ENCODE results near the gene FOXD1. TPM values are rescaled to one million over a fixed set of nuclear protein-coding genes. Genes with fewer than 3 reads are reported as not detected.

FOXD1 gene
- total and polyA plus RNA-seq, 2 donors (not counting 3 experiments of a cell fraction or from before 2014, with no cell fraction given) = 0.06 to 0.20 TPM

- no peak for DNase-seq (ENCODE audit: low read depth, low spot score)
- H4K20me1 ChIP-seq (replicated peaks; ENCODE audit: control insufficient read depth, extremely low read depth, insufficient read depth, low read length) = no peaks in the 10 kb centered on the region
- no TSS peak for BruUV-seq (replicated peaks)
- no peaks in the 10 kb centered on the region for H3K4me1 ChIP-seq (ENCODE audit: control insufficient read depth, extremely low read depth, insufficient read depth, low read length)
- dilution Hi-C loops (cut with MboI; ENCODE audit: extremely low pct_ligation_motif_present, low sequenced_read_pairs) = no loop called here
- H3K27ac ChIP-seq (ENCODE audit: insufficient read depth, low read depth, low read length) = no peak overlapping the region
- no peak overlapping the region for H2AFZ ChIP-seq (ENCODE audit: low read depth, low read length)
- H3K4me3 ChIP-seq (replicated peaks in 1 of 3; ENCODE audit: insufficient read depth in 1 of 3, low read depth in 1 of 3, low read length in 3 of 3) = no peak overlapping the region
- peaks cover 68 to 88% of the 10 kb centered on the region in 2 experiments for H3K27me3 ChIP-seq (ENCODE audit: control insufficient read depth in 2 of 2, insufficient read depth in 2 of 2, low read length in 2 of 2)
- H3K9me1 ChIP-seq (replicated peaks; ENCODE audit: control insufficient read depth, extremely low read depth, insufficient read depth, low read length) = no peaks in the 10 kb centered on the region
- TF ChIP-seq JUN (IDR thresholded peaks at IDR 0.05; ENCODE audit: borderline replicate concordance, insufficient read depth, insufficient read length, low read depth) (no peak), GATA2 (IDR thresholded peaks at IDR 0.05; ENCODE audit: insufficient read depth, insufficient read length, low read depth, low read length) (no peak), EZH2 (IDR thresholded peaks at IDR 0.05; ENCODE audit: borderline replicate concordance, low read depth, low read length, severe bottlenecking) (no peak), MAX (IDR thresholded peaks at IDR 0.05; ENCODE audit: insufficient read depth, insufficient read length) (no peak), MYC (IDR thresholded peaks at IDR 0.05; ENCODE audit: low read depth, low read length) (no peak), POLR2AphosphoS5 (IDR thresholded peaks at IDR 0.05; ENCODE audit: insufficient read depth, low read depth, low read length) (no peak), POLR2A (IDR thresholded peaks at IDR 0.05; ENCODE audit: low read depth, low read length) (no peak), CTCF (IDR thresholded peaks at IDR 0.05; ENCODE audit: extremely low read depth in 1 of 2, insufficient read depth in 1 of 2, low read depth in 1 of 2, low read length in 2 of 2) (no peak), FOS (IDR thresholded peaks at IDR 0.05; ENCODE audit: borderline replicate concordance, insufficient read depth, low read length) (no peak)
- no peaks in the 10 kb centered on the region for H3K9me3 ChIP-seq (replicated peaks; ENCODE audit: control insufficient read depth, insufficient read depth, low read length)
- intact Hi-C loops (cut with micrococcal nuclease) = no loop called here
- FAIRE-seq = no peak
- H3K4me2 ChIP-seq (ENCODE audit: insufficient read depth, low read length) = no peak overlapping the region
- ChIA-PET POLR2A (no interaction called here), CTCF (interaction anchor here (1.3 to 1.8 kb wide), 2 partner anchors 10 to 18 kb away, joined by 3 to 5 read pairs; no protein-coding TSS in a partner anchor)
- no peaks in the 10 kb centered on the region for H3K36me3 ChIP-seq (ENCODE audit: control insufficient read depth in 2 of 2, extremely low read depth in 1 of 2, insufficient read depth in 2 of 2, low read length in 2 of 2)
- no peak overlapping the region for H3K9ac ChIP-seq (replicated peaks; ENCODE audit: extremely low read depth, insufficient read depth, low read length)
- no peaks in the 10 kb centered on the region for H3K79me2 ChIP-seq (ENCODE audit: control insufficient read depth, insufficient read depth, low read length)
Measured at GRCh38 chr5:73415617-73416016, 33.0 kb downstream of the FOXD1 start.
